Left ventricle myocardium inferior (tissue), 1 donor: ENCODE results near the gene SHROOM4. TPM values are rescaled to one million over a fixed set of nuclear protein-coding genes. Genes with fewer than 3 reads are reported as not detected.

ENCODE experiments used
- DNase-seq: peaks from one replicate; pipeline ENCODE4 v3.0.0-alpha.2; 2020
- H3K27ac ChIP-seq: fragments of 200-600 bp; replicated peaks from 2 replicates; pipeline ENCODE4 v1.8.0; 2021
- H3K27me3 ChIP-seq: fragments of 200-600 bp; 2 replicates; pipeline ENCODE4 v1.8.0; 2021; ENCODE audit warnings: low read depth
- H3K36me3 ChIP-seq: fragments of 200-600 bp; 2 replicates; pipeline ENCODE4 v1.8.0; 2021
- H3K4me1 ChIP-seq: fragments of 200-600 bp; 2 replicates; pipeline ENCODE4 v1.8.0; 2021
- H3K4me3 ChIP-seq: fragments of 200-600 bp; 2 replicates; pipeline ENCODE4 v1.8.0; 2021; ENCODE audit warnings: mild to moderate bottlenecking, moderate library complexity
- H3K9me3 ChIP-seq: fragments of 200-600 bp; replicated peaks from 2 replicates; pipeline ENCODE4 v1.8.0; 2021
- intact Hi-C: fragments of 100-400 bp; cut with micrococcal nuclease; formaldehyde crosslinking; loops from one replicate; pipeline ENCODE4 v1.11.0; 2022
- total RNA-seq: library from RNA; stranded (reverse); fragmentation: NEBNext Ultra II Directional; extraction: Animal tissue kit (Norgen Biotek cat#: 25700); gene quantifications from one replicate; pipeline ENCODE4 v1.2.1, GENCODE V29; 2021
- TF ChIP-seq, protein P1 (sequence below): fragments of 200-600 bp; IDR thresholded peaks from 2 replicates; pipeline ENCODE4 v1.8.0; 2021; ENCODE audit warnings: antibody characterized with exemption, mild to moderate bottlenecking, borderline replicate concordance
- donor health status: DM: no; HTN: yes; CAD: no; lungs with severe emphysema.

The SHROOM4 gene
- total RNA-seq, 1 donor from 2014 or later, result 10.5 TPM

DNA sequence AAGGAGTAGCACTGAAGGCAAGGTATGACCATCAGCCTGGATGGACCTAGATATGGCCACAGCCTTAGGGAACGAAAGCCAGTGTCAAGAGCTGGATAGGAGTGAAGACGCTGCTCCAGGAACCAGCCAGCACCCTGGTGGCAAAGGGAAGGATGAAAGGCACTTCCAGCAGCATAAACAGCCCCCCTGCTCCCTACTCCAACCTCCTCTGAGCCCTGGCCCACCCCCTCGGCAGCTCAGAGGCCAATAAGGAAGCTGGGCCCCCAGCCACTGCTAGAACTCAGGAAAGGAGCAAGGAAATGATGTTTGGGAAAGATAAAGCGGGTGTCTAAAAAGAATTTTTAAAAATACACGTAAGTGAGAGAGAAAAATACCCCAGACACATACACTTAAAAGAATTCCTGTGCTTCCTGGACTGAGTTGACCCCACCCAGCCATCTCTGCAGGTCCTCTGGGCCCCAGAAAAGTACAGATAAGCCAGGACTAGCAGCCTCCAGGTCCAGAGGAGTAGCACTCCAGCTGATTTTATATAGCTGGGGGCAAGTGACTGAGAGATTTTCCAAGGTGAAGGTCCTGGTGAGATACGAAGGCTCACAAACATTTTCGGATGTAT is 170.4 kb downstream of the SHROOM4 start:
- Histone ChIP-seq H3K4me1 (peaks cover 22% of the 10 kb centered on the region), H3K36me3 (no peaks in the 10 kb centered on the region), H3K27ac (peak overlapping the region; percentile 80), H3K4me3 (peak overlapping the region; percentile 61), H3K9me3 (no peaks in the 10 kb centered on the region), H3K27me3 (no peaks in the 10 kb centered on the region)
- peak; percentile 36 for DNase-seq
- intact Hi-C loops, result no loop called here
- TF ChIP-seq, protein P1, sequence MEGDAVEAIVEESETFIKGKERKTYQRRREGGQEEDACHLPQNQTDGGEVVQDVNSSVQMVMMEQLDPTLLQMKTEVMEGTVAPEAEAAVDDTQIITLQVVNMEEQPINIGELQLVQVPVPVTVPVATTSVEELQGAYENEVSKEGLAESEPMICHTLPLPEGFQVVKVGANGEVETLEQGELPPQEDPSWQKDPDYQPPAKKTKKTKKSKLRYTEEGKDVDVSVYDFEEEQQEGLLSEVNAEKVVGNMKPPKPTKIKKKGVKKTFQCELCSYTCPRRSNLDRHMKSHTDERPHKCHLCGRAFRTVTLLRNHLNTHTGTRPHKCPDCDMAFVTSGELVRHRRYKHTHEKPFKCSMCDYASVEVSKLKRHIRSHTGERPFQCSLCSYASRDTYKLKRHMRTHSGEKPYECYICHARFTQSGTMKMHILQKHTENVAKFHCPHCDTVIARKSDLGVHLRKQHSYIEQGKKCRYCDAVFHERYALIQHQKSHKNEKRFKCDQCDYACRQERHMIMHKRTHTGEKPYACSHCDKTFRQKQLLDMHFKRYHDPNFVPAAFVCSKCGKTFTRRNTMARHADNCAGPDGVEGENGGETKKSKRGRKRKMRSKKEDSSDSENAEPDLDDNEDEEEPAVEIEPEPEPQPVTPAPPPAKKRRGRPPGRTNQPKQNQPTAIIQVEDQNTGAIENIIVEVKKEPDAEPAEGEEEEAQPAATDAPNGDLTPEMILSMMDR, result peak; percentile 13

DNA sequence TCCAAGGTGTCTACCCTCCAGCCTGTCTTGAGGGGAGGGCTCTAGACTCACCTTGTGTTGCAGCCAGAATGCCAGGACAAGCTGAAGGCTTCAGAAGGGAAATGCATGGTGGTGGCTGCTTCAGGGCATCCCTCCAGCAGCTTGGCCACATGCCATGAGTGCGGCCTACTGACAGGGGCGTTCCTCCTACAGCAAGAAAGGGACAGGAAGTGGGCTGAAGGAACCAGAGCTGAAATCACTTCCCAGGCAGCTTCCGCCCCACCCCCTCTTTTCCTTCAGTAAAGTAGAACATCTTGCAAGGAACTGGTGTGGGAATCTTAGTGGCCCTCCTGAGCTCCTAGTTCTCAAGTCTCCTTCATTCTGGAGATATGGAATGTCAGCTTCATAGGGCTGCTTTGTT is 175.9 kb downstream of the SHROOM4 start:
- Histone ChIP-seq H3K4me1 (peaks cover 17% of the 10 kb centered on the region), H3K9me3 (no peaks in the 10 kb centered on the region), H3K4me3 (peak overlapping the region; percentile 61), H3K36me3 (peaks cover 9% of the 10 kb centered on the region), H3K27ac (peak overlapping the region; percentile 80), H3K27me3 (no peaks in the 10 kb centered on the region)
- intact Hi-C loops, result no loop called here
- DNase-seq, result peak; percentile 60
- TF ChIP-seq, protein P1, result no peak

GRCh38 chrX:50635817-50636365 is 178.1 kb downstream of the SHROOM4 start:
- Histone ChIP-seq H3K4me1 (peaks cover 17% of the 10 kb centered on the region), H3K4me3 (no peak overlapping the region), H3K27ac (peak overlapping the region; percentile 8), H3K9me3 (no peaks in the 10 kb centered on the region), H3K27me3 (no peaks in the 10 kb centered on the region), H3K36me3 (peaks cover 9% of the 10 kb centered on the region)
- TF ChIP-seq, protein P1, result no peak
- intact Hi-C loops, result no loop called here
- DNase-seq, result peak; percentile 25

DNA sequence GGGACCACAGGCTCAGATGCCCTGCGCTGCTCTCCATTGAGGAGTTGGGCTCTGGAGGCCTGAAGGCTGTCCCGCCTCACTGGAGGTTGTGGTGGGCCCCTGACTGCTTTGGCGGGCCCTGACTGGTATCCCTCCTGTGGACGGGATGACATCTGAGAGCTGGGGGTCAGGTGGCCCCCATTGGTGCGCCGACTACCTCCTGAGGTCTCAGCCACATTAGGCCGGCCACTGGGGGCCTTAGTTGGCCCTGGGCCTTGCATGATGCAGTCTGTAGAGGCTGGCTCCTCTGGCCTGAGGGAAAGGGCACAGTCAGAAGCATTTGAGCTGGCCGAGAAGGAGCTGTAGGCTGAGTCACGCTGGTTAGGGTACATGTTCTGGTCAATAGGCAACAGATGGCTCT is 178.8 kb downstream of the SHROOM4 start:
- TF ChIP-seq, protein P1, result no peak
- no peak for DNase-seq
- no peak overlapping the region for H3K27ac ChIP-seq
- H3K4me1 ChIP-seq, result peaks cover 17% of the 10 kb centered on the region
- H3K4me3 ChIP-seq, result no peak overlapping the region
- H3K27me3 ChIP-seq, result no peaks in the 10 kb centered on the region
- peaks cover 9% of the 10 kb centered on the region for H3K36me3 ChIP-seq
- no peaks in the 10 kb centered on the region for H3K9me3 ChIP-seq
- intact Hi-C loops, result no loop called here

DNA sequence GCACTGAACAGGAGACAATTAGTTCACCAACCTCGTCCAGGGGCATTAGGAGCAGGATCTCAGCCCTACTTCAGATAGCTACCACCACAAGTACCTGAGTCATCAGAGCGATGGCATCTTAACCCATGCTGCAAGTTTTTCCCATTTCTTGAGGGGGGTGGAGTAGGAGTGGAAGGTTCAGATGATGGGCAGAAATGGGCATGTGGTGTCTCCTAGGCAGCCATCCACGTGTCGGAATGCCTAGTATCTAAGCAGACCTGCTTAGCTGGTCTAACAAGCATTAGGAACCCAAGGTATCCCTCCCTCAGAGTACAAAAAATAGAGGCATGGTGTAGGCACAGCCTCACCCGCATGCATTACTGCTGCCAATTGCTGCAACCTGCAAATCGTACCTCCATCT is 184.2 kb downstream of the SHROOM4 start:
- Histone ChIP-seq H3K4me3 (no peak overlapping the region), H3K27me3 (no peaks in the 10 kb centered on the region), H3K36me3 (peaks cover 6% of the 10 kb centered on the region), H3K27ac (no peak overlapping the region), H3K4me1 (peaks cover 8% of the 10 kb centered on the region), H3K9me3 (no peaks in the 10 kb centered on the region)
- no peak for DNase-seq
- intact Hi-C loops, result no loop called here
- TF ChIP-seq, protein P1, result no peak
